Measurements from ENCODE around the gene METRN. TPM values are rescaled to one million over a fixed set of nuclear protein-coding genes. Genes with fewer than 3 reads are reported as not detected.
A peak's percentile ranks its signal among the peaks of the same experiment; 100 is the strongest.

METRN gene
- total RNA-seq, 1 experiment from 2014 or later: 23.4 TPM

DNA sequence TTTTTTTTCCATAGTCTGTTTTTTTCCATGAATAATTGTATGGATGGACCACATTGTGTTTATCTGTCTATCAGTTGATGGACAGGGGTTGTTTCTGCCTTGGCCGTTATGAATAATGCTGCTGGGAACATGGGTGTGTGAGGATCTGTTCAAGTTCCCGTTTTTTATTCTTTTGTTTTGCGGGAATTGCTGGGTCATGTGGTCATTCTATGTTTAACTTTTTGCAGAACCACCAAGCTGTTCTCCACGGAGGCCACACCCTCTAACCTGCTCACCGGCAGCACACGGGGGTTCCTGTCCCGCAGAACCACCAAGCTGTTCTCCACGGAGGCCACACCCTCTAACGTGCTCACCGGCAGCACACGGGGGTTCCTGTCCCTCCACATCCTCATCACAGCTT, 39.7 kb downstream of the METRN start:
- ChIA-PET CTCF (no interaction called here), POLR2A (no interaction called here)
- Histone ChIP-seq H3K4me1 (peaks cover 10% of the 10 kb centered on the region), H3K36me3 (ENCODE audit: control insufficient read depth, insufficient read depth, low read length) (no peaks in the 10 kb centered on the region), H3K27me3 (replicated peaks; ENCODE audit: control insufficient read depth, insufficient read depth, low read length) (no peaks in the 10 kb centered on the region), H3K9me3 (no peaks in the 10 kb centered on the region), H3K4me3 (ENCODE audit: low read depth, low read length) (no peak overlapping the region)
- H3K9me3 Mint-ChIP-seq (ENCODE audit: unreplicated experiment): no peaks in the 10 kb centered on the region
- TF ChIP-seq, protein P1, sequence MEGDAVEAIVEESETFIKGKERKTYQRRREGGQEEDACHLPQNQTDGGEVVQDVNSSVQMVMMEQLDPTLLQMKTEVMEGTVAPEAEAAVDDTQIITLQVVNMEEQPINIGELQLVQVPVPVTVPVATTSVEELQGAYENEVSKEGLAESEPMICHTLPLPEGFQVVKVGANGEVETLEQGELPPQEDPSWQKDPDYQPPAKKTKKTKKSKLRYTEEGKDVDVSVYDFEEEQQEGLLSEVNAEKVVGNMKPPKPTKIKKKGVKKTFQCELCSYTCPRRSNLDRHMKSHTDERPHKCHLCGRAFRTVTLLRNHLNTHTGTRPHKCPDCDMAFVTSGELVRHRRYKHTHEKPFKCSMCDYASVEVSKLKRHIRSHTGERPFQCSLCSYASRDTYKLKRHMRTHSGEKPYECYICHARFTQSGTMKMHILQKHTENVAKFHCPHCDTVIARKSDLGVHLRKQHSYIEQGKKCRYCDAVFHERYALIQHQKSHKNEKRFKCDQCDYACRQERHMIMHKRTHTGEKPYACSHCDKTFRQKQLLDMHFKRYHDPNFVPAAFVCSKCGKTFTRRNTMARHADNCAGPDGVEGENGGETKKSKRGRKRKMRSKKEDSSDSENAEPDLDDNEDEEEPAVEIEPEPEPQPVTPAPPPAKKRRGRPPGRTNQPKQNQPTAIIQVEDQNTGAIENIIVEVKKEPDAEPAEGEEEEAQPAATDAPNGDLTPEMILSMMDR (IDR thresholded peaks at IDR 0.05; ENCODE audit: insufficient read depth in 1 of 2, low read depth in 1 of 2, low read length in 1 of 2, severe bottlenecking in 1 of 2, unreplicated experiment in 1 of 2): no peak
- peaks cover 7% of the 10 kb centered on the region for H3K4me1 Mint-ChIP-seq (ENCODE audit: low read depth, unreplicated experiment)
- H3K4me3 Mint-ChIP-seq (ENCODE audit: unreplicated experiment): no peak overlapping the region
- peaks cover 10% of the 10 kb centered on the region for H3K36me3 Mint-ChIP-seq (ENCODE audit: insufficient read depth, unreplicated experiment)
- no TSS peak for BruUV-seq (replicated peaks)
- intact Hi-C loops (cut with micrococcal nuclease; ENCODE audit: unreplicated experiment): no loop called here
- no peaks in the 10 kb centered on the region for H3K27me3 Mint-ChIP-seq (ENCODE audit: insufficient read depth, unreplicated experiment)
- H3K27ac Mint-ChIP-seq (ENCODE audit: unreplicated experiment): no peak overlapping the region
- DNase-seq: no peak

DNA sequence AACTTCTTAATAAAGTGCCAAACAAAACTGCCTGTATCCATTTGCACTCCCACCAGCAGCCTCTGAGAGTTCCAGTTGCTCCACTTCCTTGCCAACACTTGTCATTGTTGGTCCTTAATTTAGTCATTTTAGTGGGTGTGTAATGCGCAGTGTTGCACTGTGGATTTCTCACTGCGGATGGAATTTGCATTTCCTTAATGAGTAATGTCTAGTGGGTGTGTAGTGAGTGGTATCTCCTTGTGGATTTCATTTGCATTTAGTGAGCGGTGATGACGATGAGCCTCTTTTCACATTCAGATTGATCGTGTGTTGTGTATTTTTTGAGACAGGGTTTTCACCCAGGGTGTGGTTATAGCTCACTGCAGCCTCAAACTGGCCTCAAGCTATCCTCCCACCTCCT, 41.5 kb downstream of the METRN start:
- no TSS peak for BruUV-seq (replicated peaks)
- intact Hi-C loops (cut with micrococcal nuclease; ENCODE audit: unreplicated experiment): no loop called here

DNA sequence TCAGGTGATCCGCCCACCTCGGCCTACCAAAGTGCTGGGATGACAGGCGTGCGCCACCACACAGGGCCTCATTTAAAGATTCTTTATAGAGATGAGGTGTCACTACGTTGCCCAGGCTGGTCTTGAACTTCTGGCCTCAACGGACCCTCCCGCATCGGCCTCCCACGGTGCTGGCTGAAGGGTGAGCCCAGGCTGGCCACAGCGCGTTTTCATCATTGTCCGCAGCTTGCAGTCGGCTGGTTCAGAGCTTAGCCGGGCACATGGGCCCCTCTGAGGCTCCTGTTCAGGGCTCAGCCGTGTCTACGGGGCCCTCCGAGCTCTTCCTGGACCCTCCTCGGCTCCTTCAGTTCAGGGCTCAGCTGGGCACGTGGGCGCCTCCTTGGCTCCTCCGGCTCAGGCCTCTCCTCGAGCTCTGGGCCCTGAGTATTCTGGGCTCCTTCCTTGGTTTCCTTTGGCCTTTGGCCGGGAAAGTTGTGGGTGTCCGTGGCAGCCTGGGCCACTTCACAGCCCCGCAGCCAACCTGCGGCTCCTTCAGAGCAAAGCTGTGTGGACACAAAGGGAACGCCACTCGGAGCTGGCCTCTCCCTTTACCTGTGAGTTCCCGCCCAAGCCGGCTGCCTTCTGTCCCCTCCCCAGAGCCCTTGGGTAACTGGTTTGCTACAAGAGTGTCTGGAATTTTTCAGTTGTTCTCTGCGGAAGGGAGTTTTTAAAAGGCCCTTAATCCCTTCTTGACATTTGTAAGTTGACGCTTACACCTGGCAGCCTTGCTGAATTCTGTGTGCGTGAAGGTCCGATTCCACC, 44.4 kb downstream of the METRN start:
- peak overlapping the region; percentile 50 for H3K27ac Mint-ChIP-seq (ENCODE audit: unreplicated experiment)
- no peaks in the 10 kb centered on the region for H3K27me3 Mint-ChIP-seq (ENCODE audit: insufficient read depth, unreplicated experiment)
- H3K4me1 ChIP-seq: peaks cover 25% of the 10 kb centered on the region

More for the DNA sequence above, 41.5 kb downstream of the METRN start:
- Histone ChIP-seq H3K4me3 (ENCODE audit: low read depth, low read length) (no peak overlapping the region), H3K4me1 (peaks cover 25% of the 10 kb centered on the region), H3K9me3 (no peaks in the 10 kb centered on the region), H3K27me3 (replicated peaks; ENCODE audit: control insufficient read depth, insufficient read depth, low read length) (no peaks in the 10 kb centered on the region), H3K36me3 (ENCODE audit: control insufficient read depth, insufficient read depth, low read length) (no peaks in the 10 kb centered on the region)
- Mint-ChIP-seq H3K27me3 (ENCODE audit: insufficient read depth, unreplicated experiment) (no peaks in the 10 kb centered on the region), H3K4me1 (ENCODE audit: low read depth, unreplicated experiment) (peaks cover 7% of the 10 kb centered on the region), H3K4me3 (ENCODE audit: unreplicated experiment) (no peak overlapping the region), H3K27ac (ENCODE audit: unreplicated experiment) (no peak overlapping the region), H3K9me3 (ENCODE audit: unreplicated experiment) (no peaks in the 10 kb centered on the region), H3K36me3 (ENCODE audit: insufficient read depth, unreplicated experiment) (peaks cover 10% of the 10 kb centered on the region)
- ChIA-PET CTCF (no interaction called here), POLR2A (no interaction called here)
- TF ChIP-seq, protein P1 (IDR thresholded peaks at IDR 0.05; ENCODE audit: insufficient read depth in 1 of 2, low read depth in 1 of 2, low read length in 1 of 2, severe bottlenecking in 1 of 2, unreplicated experiment in 1 of 2): no peak
- no peak for DNase-seq

More for the DNA sequence above, 44.4 kb downstream of the METRN start:
- peak in 1 of 2 experiments; percentile 50 for DNase-seq
- ChIA-PET CTCF (no interaction called here), POLR2A (no interaction called here)
- H3K9me3 ChIP-seq: no peaks in the 10 kb centered on the region
- H3K9me3 Mint-ChIP-seq (ENCODE audit: unreplicated experiment): no peaks in the 10 kb centered on the region
- H3K36me3 Mint-ChIP-seq (ENCODE audit: insufficient read depth, unreplicated experiment): peaks cover 6% of the 10 kb centered on the region
- no peaks in the 10 kb centered on the region for H3K4me1 Mint-ChIP-seq (ENCODE audit: low read depth, unreplicated experiment)
- no peaks in the 10 kb centered on the region for H3K36me3 ChIP-seq (ENCODE audit: control insufficient read depth, insufficient read depth, low read length)
- no peaks in the 10 kb centered on the region for H3K27me3 ChIP-seq (replicated peaks; ENCODE audit: control insufficient read depth, insufficient read depth, low read length)
- intact Hi-C loops (cut with micrococcal nuclease; ENCODE audit: unreplicated experiment): no loop called here
- H3K4me3 Mint-ChIP-seq (ENCODE audit: unreplicated experiment): no peak overlapping the region
- no TSS peak for BruUV-seq (replicated peaks)
- H3K4me3 ChIP-seq (ENCODE audit: low read depth, low read length): no peak overlapping the region
- TF ChIP-seq, protein P1 (IDR thresholded peaks at IDR 0.05; ENCODE audit: insufficient read depth in 1 of 2, low read depth in 1 of 2, low read length in 1 of 2, severe bottlenecking in 1 of 2, unreplicated experiment in 1 of 2): no peak

Measured in Caco-2 (cell line).